WTC11 (cell line): ENCODE data around the gene ASNSD1. TPM values are rescaled to one million over a fixed set of nuclear protein-coding genes. Genes with fewer than 3 reads are reported as not detected.

Source experiments
- ATAC-seq: fragments of 200-7000 bp; cut with Tn5 transposase; 2 replicates; pipeline ENCODE4 v1.10.0; 2021; ENCODE audit warnings: mild to moderate bottlenecking, moderate library complexity
- CTCF ChIA-PET: fragments of 300-600 bp; sonication (Branson Sonifier 250); formaldehyde crosslinking; loops from one replicate; lab custom pipeline; 2021; ENCODE audit warnings: antibody characterized with exemption; lab: Charles Lee
- POLR2A ChIA-PET: fragments of 350-600 bp; sonication (Branson Sonifier 250); formaldehyde crosslinking; loops from one replicate; lab custom pipeline; 2021; ENCODE audit warnings: antibody characterized with exemption; lab: Charles Lee
- DNase-seq: peaks from one replicate; pipeline ENCODE4 v3.0.0; 2021; ENCODE audit warnings: low spot score
- H3K27ac Mint-ChIP-seq: 2 replicates; pipeline ENCODE4 v1.8.0; 2021; ENCODE audit warnings: mixed read lengths
- H3K27me3 Mint-ChIP-seq: 2 replicates; pipeline ENCODE4 v1.8.0; 2021; ENCODE audit warnings: low read depth, mild to moderate bottlenecking, moderate library complexity, mixed read lengths
- H3K36me3 Mint-ChIP-seq: 2 replicates; pipeline ENCODE4 v1.8.0; 2021; ENCODE audit warnings: mixed read lengths
- H3K4me1 Mint-ChIP-seq: 2 replicates; pipeline ENCODE4 v1.8.0; 2022; ENCODE audit warnings: mixed read lengths
- H3K4me3 Mint-ChIP-seq: 2 replicates; pipeline ENCODE4 v1.8.0; 2021; ENCODE audit warnings: mild to moderate bottlenecking, moderate library complexity, mixed read lengths
- H3K9me3 Mint-ChIP-seq: 2 replicates; pipeline ENCODE4 v1.8.0; 2021; ENCODE audit warnings: mixed read lengths
- FOXJ3 ChIP-seq: sonication (generic); formaldehyde crosslinking; IDR thresholded peaks from 2 replicates; pipeline ENCODE4 v1.9.0; 2021; ENCODE audit warnings: missing genetic modification reagents, mild to moderate bottlenecking, borderline replicate concordance
- NFE2L1 ChIP-seq: sonication (generic); formaldehyde crosslinking; IDR thresholded peaks from 2 replicates; pipeline ENCODE4 v1.8.1; 2023; ENCODE audit warnings: missing genetic modification reagents
- TEAD4 ChIP-seq: sonication (generic); formaldehyde crosslinking; IDR thresholded peaks from 2 replicates; pipeline ENCODE4 v1.8.0; 2022; ENCODE audit warnings: mild to moderate bottlenecking, missing genetic modification reagents
- ZNF121 ChIP-seq: sonication (generic); formaldehyde crosslinking; IDR thresholded peaks from 2 replicates; pipeline ENCODE4 v1.8.0; 2023; ENCODE audit warnings: missing genetic modification reagents
- ZNF138 ChIP-seq: sonication (generic); formaldehyde crosslinking; conservative IDR thresholded peaks from 2 replicates; pipeline ENCODE4 v1.8.1; 2022; ENCODE audit warnings: mild to moderate bottlenecking, moderate library complexity, missing genetic modification reagents
- ZNF416 ChIP-seq: fragments of 250-450 bp; sonication (Bioruptor Pico); IDR thresholded peaks from 2 replicates; pipeline ENCODE4 v1.9.0; 2021; ENCODE audit warnings: mild to moderate bottlenecking, inconsistent platforms
- ZNF423 ChIP-seq: fragments of 250-450 bp; sonication (Bioruptor Pico); IDR thresholded peaks from 2 replicates; pipeline ENCODE4 v2.1.2; 2022; ENCODE audit warnings: mild to moderate bottlenecking, moderate library complexity
- total RNA-seq: library from RNA; stranded (reverse); gene quantifications from 3 replicates; pipeline ENCODE4 v1.2.3, GENCODE V29; 2021
- TF ChIP-seq, protein P1 (sequence below): fragments of 250-450 bp; sonication (Bioruptor Pico); IDR thresholded peaks from 2 replicates; pipeline ENCODE4 v1.9.0; 2021; ENCODE audit warnings: mild to moderate bottlenecking
- TF ChIP-seq, protein P2 (sequence below): sonication (generic); formaldehyde crosslinking; IDR thresholded peaks from 2 replicates; pipeline ENCODE4 v1.8.0; 2022; ENCODE audit warnings: mild to moderate bottlenecking, missing genetic modification reagents
- TF ChIP-seq, protein P3 (sequence below): fragments of 250-450 bp; sonication (Bioruptor Pico); IDR thresholded peaks from 2 replicates; pipeline ENCODE4 v1.9.0; 2021; ENCODE audit warnings: moderate library complexity, mild to moderate bottlenecking, inconsistent platforms, borderline replicate concordance
- TF ChIP-seq, protein P4 (sequence below): sonication (generic); formaldehyde crosslinking; IDR thresholded peaks from 2 replicates; pipeline ENCODE4 v1.8.0; 2022; ENCODE audit warnings: missing genetic modification reagents
- TF ChIP-seq, protein P5 (sequence below): sonication (generic); formaldehyde crosslinking; IDR thresholded peaks from 2 replicates; pipeline ENCODE4 v1.8.0; 2022; ENCODE audit warnings: mild to moderate bottlenecking, missing genetic modification reagents
- TF ChIP-seq, protein P6 (sequence below): sonication (generic); formaldehyde crosslinking; IDR thresholded peaks from 2 replicates; pipeline ENCODE4 v1.8.1; 2023; ENCODE audit warnings: mild to moderate bottlenecking, missing genetic modification reagents, moderate library complexity
- TF ChIP-seq, protein P7 (sequence below): sonication (generic); formaldehyde crosslinking; IDR thresholded peaks from 2 replicates; pipeline ENCODE4 v1.8.0; 2023; ENCODE audit warnings: mild to moderate bottlenecking, missing genetic modification reagents

The ASNSD1 gene
- total RNA-seq, 1 experiment from 2014 or later = 30.5 TPM

DNA sequence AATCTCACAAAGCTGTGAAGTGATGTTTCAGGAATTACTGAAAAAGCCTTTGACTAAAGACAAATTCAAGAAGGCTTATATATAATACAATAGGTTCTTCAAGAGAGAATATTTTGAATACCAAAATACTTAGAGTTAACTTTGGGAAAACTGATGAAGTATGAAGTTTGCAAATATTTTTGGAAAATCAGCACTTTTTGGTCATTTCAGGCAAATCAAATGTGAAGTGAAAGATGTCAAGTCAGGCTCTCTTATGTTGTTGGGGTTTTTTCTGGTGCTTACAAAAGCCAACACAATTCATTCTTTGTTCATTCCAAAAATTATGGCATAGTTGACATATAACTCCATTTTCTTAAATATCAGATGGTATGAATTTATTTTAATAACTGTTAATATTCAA is 14.7 kb upstream of the ASNSD1 start (continued):
- TF ChIP-seq, protein P1, sequence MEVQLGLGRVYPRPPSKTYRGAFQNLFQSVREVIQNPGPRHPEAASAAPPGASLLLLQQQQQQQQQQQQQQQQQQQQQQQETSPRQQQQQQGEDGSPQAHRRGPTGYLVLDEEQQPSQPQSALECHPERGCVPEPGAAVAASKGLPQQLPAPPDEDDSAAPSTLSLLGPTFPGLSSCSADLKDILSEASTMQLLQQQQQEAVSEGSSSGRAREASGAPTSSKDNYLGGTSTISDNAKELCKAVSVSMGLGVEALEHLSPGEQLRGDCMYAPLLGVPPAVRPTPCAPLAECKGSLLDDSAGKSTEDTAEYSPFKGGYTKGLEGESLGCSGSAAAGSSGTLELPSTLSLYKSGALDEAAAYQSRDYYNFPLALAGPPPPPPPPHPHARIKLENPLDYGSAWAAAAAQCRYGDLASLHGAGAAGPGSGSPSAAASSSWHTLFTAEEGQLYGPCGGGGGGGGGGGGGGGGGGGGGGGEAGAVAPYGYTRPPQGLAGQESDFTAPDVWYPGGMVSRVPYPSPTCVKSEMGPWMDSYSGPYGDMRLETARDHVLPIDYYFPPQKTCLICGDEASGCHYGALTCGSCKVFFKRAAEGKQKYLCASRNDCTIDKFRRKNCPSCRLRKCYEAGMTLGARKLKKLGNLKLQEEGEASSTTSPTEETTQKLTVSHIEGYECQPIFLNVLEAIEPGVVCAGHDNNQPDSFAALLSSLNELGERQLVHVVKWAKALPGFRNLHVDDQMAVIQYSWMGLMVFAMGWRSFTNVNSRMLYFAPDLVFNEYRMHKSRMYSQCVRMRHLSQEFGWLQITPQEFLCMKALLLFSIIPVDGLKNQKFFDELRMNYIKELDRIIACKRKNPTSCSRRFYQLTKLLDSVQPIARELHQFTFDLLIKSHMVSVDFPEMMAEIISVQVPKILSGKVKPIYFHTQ (CRISPR knock-in tag) = no peak
- TF ChIP-seq, protein P2, sequence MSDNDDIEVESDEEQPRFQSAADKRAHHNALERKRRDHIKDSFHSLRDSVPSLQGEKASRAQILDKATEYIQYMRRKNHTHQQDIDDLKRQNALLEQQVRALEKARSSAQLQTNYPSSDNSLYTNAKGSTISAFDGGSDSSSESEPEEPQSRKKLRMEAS (CRISPR knock-in tag) = no peak

DNA sequence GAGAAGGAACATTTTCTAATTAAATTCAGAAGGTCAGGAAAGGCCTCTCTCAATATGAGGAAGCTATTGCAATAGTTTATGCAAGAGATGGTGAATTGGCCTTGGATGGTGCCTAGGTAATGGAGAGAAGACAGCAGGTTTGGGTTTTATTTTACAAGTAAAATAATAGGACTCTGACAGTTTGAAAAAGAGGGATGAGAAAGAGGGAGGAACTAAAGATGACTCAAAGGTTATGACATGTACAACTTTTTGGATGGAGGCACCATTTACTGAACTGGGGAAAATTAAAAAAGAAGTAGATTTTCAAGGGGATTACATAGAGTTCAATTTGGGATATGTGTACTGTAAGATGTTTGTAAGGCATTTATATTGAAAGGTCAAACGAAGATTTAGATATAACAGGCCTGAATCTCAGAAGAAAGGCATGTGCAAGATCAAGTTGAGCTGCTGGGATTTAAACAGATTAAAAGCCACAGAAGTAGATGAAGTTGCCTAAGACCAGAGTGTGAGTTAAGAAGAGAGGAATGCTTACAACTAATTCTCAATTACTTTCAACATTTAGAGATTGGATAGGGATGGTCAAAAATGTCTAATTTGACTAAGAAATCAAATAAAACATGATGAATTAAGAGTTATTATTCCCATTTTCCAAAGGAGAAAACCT is 12.3 kb upstream of the ASNSD1 start:
- no peak for DNase-seq
- no peak for TF ChIP-seq ZNF138
- TF ChIP-seq, protein P1 (CRISPR knock-in tag) = no peak
- TF ChIP-seq ZNF416 (CRISPR knock-in tag) = no peak
- no peak for TF ChIP-seq ZNF121
- TF ChIP-seq TEAD4 = no peak
- TF ChIP-seq, protein P3, sequence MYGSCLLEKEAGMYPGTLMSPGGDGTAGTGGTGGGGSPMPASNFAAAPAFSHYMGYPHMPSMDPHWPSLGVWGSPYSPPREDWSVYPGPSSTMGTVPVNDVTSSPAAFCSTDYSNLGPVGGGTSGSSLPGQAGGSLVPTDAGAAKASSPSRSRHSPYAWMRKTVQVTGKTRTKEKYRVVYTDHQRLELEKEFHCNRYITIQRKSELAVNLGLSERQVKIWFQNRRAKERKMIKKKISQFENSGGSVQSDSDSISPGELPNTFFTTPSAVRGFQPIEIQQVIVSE = no peak
- TF ChIP-seq ZNF423 (CRISPR knock-in tag) = no peak
- TF ChIP-seq, protein P4, sequence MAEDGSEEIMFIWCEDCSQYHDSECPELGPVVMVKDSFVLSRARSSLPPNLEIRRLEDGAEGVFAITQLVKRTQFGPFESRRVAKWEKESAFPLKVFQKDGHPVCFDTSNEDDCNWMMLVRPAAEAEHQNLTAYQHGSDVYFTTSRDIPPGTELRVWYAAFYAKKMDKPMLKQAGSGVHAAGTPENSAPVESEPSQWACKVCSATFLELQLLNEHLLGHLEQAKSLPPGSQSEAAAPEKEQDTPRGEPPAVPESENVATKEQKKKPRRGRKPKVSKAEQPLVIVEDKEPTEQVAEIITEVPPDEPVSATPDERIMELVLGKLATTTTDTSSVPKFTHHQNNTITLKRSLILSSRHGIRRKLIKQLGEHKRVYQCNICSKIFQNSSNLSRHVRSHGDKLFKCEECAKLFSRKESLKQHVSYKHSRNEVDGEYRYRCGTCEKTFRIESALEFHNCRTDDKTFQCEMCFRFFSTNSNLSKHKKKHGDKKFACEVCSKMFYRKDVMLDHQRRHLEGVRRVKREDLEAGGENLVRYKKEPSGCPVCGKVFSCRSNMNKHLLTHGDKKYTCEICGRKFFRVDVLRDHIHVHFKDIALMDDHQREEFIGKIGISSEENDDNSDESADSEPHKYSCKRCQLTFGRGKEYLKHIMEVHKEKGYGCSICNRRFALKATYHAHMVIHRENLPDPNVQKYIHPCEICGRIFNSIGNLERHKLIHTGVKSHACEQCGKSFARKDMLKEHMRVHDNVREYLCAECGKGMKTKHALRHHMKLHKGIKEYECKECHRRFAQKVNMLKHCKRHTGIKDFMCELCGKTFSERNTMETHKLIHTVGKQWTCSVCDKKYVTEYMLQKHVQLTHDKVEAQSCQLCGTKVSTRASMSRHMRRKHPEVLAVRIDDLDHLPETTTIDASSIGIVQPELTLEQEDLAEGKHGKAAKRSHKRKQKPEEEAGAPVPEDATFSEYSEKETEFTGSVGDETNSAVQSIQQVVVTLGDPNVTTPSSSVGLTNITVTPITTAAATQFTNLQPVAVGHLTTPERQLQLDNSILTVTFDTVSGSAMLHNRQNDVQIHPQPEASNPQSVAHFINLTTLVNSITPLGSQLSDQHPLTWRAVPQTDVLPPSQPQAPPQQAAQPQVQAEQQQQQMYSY (CRISPR knock-in tag) = no peak
- TF ChIP-seq, protein P5, sequence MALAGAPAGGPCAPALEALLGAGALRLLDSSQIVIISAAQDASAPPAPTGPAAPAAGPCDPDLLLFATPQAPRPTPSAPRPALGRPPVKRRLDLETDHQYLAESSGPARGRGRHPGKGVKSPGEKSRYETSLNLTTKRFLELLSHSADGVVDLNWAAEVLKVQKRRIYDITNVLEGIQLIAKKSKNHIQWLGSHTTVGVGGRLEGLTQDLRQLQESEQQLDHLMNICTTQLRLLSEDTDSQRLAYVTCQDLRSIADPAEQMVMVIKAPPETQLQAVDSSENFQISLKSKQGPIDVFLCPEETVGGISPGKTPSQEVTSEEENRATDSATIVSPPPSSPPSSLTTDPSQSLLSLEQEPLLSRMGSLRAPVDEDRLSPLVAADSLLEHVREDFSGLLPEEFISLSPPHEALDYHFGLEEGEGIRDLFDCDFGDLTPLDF (CRISPR knock-in tag) = no peak
- no peak for TF ChIP-seq FOXJ3 (CRISPR knock-in tag)
- no peak for TF ChIP-seq NFE2L1 (CRISPR knock-in tag)
- TF ChIP-seq, protein P6, sequence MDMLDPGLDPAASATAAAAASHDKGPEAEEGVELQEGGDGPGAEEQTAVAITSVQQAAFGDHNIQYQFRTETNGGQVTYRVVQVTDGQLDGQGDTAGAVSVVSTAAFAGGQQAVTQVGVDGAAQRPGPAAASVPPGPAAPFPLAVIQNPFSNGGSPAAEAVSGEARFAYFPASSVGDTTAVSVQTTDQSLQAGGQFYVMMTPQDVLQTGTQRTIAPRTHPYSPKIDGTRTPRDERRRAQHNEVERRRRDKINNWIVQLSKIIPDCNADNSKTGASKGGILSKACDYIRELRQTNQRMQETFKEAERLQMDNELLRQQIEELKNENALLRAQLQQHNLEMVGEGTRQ (CRISPR knock-in tag) = no peak
- TF ChIP-seq, protein P7, sequence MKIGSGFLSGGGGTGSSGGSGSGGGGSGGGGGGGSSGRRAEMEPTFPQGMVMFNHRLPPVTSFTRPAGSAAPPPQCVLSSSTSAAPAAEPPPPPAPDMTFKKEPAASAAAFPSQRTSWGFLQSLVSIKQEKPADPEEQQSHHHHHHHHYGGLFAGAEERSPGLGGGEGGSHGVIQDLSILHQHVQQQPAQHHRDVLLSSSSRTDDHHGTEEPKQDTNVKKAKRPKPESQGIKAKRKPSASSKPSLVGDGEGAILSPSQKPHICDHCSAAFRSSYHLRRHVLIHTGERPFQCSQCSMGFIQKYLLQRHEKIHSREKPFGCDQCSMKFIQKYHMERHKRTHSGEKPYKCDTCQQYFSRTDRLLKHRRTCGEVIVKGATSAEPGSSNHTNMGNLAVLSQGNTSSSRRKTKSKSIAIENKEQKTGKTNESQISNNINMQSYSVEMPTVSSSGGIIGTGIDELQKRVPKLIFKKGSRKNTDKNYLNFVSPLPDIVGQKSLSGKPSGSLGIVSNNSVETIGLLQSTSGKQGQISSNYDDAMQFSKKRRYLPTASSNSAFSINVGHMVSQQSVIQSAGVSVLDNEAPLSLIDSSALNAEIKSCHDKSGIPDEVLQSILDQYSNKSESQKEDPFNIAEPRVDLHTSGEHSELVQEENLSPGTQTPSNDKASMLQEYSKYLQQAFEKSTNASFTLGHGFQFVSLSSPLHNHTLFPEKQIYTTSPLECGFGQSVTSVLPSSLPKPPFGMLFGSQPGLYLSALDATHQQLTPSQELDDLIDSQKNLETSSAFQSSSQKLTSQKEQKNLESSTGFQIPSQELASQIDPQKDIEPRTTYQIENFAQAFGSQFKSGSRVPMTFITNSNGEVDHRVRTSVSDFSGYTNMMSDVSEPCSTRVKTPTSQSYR (CRISPR knock-in tag) = no peak
- Mint-ChIP-seq H3K27me3 (peaks cover 3% of the 10 kb centered on the region), H3K9me3 (peaks cover 27% of the 10 kb centered on the region), H3K36me3 (peaks cover 20% of the 10 kb centered on the region), H3K4me1 (no peaks in the 10 kb centered on the region), H3K27ac (no peak overlapping the region), H3K4me3 (no peak overlapping the region)
- CTCF ChIA-PET = no interaction called here
- POLR2A ChIA-PET = no interaction called here
- ATAC-seq = no peak
